Fibroblast of the aortic adventitia (primary cell): Measurements from ENCODE around the gene ELOVL3. TPM values are rescaled to one million over a fixed set of nuclear protein-coding genes. Genes with fewer than 3 reads are reported as not detected.
A peak's percentile ranks its signal among the peaks of the same experiment; 100 is the strongest.

Experiments
- DNase-seq: peaks from one replicate; pipeline ENCODE4 v3.0.0-alpha.2; 2010; ENCODE audit warnings: low read depth
- H3K4me3 ChIP-seq: 2 replicates; pipeline ENCODE4 v1.5.1; 2011; ENCODE audit warnings: low read depth, mild to moderate bottlenecking, control low read depth, low read length, moderate library complexity
- total RNA-seq: library from RNA; depleted of rRNA; stranded (reverse); fragments of >200 nt; gene quantifications from 2 replicates; pipeline ENCODE4 v1.2.3, GENCODE V29; 2012; ENCODE audit warnings: low replicate concordance
- TF ChIP-seq, protein P1 (sequence below): IDR thresholded peaks from 2 replicates; pipeline ENCODE4 v1.5.1; 2011; ENCODE audit warnings: mild to moderate bottlenecking, low read length, control low read depth, inconsistent platforms; ENCODE audit not compliant: insufficient read depth

Gene ELOVL3
- total RNA-seq, 1 donor = 0.09 TPM

DNA sequence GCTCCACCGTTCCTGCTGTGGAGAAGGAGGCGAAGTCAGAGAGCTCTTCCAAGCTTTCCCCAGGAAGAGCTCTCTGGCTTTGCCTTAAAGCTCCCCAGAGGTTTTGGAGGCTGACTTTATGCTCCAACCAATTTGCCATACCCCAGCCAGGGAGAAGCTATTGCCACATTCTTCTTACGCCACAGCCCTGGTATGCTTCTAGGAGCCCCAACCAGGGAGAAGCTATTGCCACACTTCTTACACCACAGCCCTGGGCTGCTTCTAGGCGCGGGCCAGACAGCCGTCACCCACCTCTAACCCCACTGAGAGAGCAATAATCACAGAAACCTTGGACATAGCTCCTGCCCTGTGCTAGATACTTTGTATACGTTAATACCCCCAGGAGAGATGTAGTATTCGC, 951 bp downstream of the ELOVL3 start:
- no peak overlapping the region for H3K4me3 ChIP-seq
- DNase-seq = peak; percentile 86
- TF ChIP-seq, protein P1, sequence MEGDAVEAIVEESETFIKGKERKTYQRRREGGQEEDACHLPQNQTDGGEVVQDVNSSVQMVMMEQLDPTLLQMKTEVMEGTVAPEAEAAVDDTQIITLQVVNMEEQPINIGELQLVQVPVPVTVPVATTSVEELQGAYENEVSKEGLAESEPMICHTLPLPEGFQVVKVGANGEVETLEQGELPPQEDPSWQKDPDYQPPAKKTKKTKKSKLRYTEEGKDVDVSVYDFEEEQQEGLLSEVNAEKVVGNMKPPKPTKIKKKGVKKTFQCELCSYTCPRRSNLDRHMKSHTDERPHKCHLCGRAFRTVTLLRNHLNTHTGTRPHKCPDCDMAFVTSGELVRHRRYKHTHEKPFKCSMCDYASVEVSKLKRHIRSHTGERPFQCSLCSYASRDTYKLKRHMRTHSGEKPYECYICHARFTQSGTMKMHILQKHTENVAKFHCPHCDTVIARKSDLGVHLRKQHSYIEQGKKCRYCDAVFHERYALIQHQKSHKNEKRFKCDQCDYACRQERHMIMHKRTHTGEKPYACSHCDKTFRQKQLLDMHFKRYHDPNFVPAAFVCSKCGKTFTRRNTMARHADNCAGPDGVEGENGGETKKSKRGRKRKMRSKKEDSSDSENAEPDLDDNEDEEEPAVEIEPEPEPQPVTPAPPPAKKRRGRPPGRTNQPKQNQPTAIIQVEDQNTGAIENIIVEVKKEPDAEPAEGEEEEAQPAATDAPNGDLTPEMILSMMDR = no peak

- DNase-seq = peak; percentile 76
- TF ChIP-seq, protein P1 = peak; percentile 94
- H3K4me3 ChIP-seq = peak overlapping the region; percentile 52
Measured at GRCh38 chr10:102229810-102230263, 3.7 kb downstream of the ELOVL3 start.

DNA sequence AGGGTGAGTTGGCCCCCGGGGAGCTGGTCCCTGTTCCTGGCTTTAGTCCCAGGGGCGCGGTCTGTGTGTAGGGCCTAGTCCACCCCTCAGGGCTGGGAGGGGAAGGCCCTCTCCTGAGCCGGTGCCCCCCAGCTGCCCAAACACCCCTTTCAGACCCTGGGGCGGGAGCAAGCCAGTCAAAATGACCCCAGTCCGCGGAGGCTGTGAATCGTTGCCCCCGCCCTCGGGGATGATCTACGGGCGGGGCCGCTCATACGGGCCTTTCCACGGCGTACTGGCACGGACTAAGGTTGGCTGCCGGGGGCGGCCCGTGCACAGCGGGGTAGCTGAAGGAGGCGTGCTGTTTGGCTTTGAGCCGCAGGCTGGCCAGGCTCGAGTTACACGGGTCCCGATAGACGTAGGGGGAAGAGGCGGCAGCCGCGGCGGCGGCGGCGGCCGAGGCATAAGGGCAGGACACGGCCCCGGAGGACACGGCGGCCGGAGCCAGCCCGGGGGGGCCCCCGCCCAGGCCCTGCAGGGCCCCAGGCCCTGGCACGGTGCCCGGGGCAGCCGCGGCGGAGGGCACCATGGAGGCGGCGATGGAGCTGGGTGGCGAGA, 4.3 kb downstream of the ELOVL3 start:
- TF ChIP-seq, protein P1 = no peak
- H3K4me3 ChIP-seq = peak overlapping the region; percentile 42
- DNase-seq = peak; percentile 50

DNA sequence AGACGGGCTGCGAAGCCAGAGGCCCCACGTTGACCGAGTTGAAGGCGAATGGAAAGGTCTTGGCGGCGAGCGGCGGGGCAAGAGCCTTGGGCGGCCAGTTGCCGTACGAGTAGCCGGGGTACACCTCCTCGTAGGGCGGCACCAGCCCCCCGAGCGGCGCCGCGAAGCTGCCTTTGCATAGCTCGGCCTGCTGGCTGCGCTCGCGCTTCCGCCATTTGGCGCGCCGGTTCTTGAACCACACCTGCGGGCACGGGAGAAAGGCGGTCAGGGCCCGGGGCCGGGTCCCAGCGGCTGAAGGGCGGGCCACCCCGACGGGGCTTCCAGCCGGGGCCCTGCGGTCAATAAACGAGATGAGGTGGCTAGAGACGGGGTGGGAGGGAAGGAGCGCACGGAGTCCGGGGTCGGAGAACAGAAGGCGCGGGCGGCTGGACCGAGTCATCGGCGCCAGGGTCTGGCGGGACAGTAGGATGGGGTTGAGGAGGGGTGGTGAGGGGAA, 4.8 kb downstream of the ELOVL3 start:
- no peak for DNase-seq
- TF ChIP-seq, protein P1 = peak; percentile 22
- peak overlapping the region; percentile 42 for H3K4me3 ChIP-seq

- TF ChIP-seq, protein P1 = peak; percentile 69
- DNase-seq = no peak
- no peak overlapping the region for H3K4me3 ChIP-seq
Measured at GRCh38 chr10:102231357-102232318, 5.5 kb downstream of the ELOVL3 start.

DNA sequence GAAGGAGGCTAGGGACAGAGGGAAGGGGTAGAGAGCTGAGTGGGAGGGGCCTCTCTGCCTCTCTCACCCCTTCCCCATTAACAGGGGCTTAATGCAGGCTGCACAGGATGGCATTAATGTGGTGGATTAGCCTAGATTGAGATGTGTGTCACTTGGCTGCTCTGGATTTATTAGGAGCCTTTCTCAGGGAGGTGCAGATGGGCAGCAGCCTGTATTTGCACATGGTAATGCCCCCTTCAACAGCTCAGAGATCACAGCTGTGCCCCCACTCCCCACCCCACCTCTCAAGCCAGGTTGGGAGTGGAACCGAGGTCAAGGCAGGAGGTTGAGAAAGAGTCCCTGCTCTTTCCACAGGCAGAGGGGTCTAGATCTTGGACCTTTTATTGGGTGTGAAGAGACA, 7.9 kb downstream of the ELOVL3 start:
- TF ChIP-seq, protein P1 = no peak
- DNase-seq = no peak

More for the DNA sequence above, 7.9 kb downstream of the ELOVL3 start:
- H3K4me3 ChIP-seq = no peak overlapping the region
